K562 (cell line): ENCODE data around the gene RIPOR1. TPM values are rescaled to one million over a fixed set of nuclear protein-coding genes. Genes with fewer than 3 reads are reported as not detected.

ENCODE experiments used
- ATAC-seq: fragments of 200-7000 bp; cut with Tn5 transposase; 3 replicates; pipeline ENCODE4 v1.9.1; 2020; ENCODE audit warnings: moderate library complexity
- BruUV-seq: library from RNA; stranded (reverse); fragments of 400-500 nt; replicated peaks from 2 replicates; lab custom pipeline; 2021; lab: Mats Ljungman, UMichigan
- CTCF ChIA-PET: fragments of 300-600 bp; formaldehyde crosslinking; extraction: SDS; loops from one replicate; lab custom pipeline; 2021; ENCODE audit warnings: low intra/inter-chr PET ratio; lab: Yijun Ruan, JAX
- POLR2A ChIA-PET: fragments of 300-600, 350-650 bp; sonication (Branson Sonifier 250); formaldehyde crosslinking; extraction: SDS; loops from one replicate; lab custom pipeline; 2021; ENCODE audit warnings: antibody characterized with exemption, inconsistent platforms; lab: Yijun Ruan, JAX
- DNase-seq, 4 experiments: peaks; one replicate each; pipeline versions ENCODE4 v3.0.0 to v3.0.0-alpha.2; 2011 to 2018; ENCODE audit warnings: low spot score in 3 of 4, mixed read lengths in 3 of 4; ENCODE audit errors: extremely low read depth in 1 of 4
- FAIRE-seq: peaks from 2 replicates; lab custom pipeline; 2011; peaks lifted over from hg19 to GRCh38; lab: Jason Lieb, UNC
- H2AFZ ChIP-seq: 2 replicates; pipeline ENCODE4 v1.6.0; 2011; ENCODE audit warnings: low read depth, low read length, control low read depth, inconsistent platforms
- H3K27ac ChIP-seq: fragments of 200-600 bp; 3 replicates; pipeline ENCODE4 v1.8.0; 2011; ENCODE audit warnings: low read depth, mild to moderate bottlenecking, control low read depth, inconsistent platforms, low read length, moderate library complexity, mixed read lengths; ENCODE audit errors: extremely low read depth
- H3K27me3 ChIP-seq, 2 experiments: fragments of 300-600 bp in 1 of 2; 2 replicates in 1 of 2; 3 replicates in 1 of 2; pipeline versions ENCODE4 v1.6.0 to v1.8.0; 2011; ENCODE audit warnings: inconsistent platforms in 2 of 2, low read length in 2 of 2, mild to moderate bottlenecking in 1 of 2, mixed read lengths in 1 of 2, moderate library complexity in 1 of 2; ENCODE audit not compliant: control insufficient read depth in 2 of 2, insufficient read depth in 2 of 2
- H3K36me3 ChIP-seq: fragments of 300-600 bp; 3 replicates; pipeline ENCODE4 v1.8.0; 2011; ENCODE audit warnings: mild to moderate bottlenecking, low read length, inconsistent platforms; ENCODE audit not compliant: control insufficient read depth, insufficient read depth
- H3K4me1 ChIP-seq, 2 experiments: fragments of 200-600 bp in 1 of 2; replicated peaks in 1 of 2; 2 replicates in 1 of 2; 3 replicates in 1 of 2; pipeline versions ENCODE4 v1.5.1 to v1.8.0; 2011; ENCODE audit warnings: inconsistent platforms in 2 of 2, low read length in 2 of 2, mild to moderate bottlenecking in 1 of 2, mixed read lengths in 1 of 2, moderate library complexity in 1 of 2; ENCODE audit not compliant: control insufficient read depth in 2 of 2, insufficient read depth in 2 of 2
- H3K4me2 ChIP-seq: 2 replicates; pipeline ENCODE4 v1.6.1; 2011; ENCODE audit warnings: low read length, control low read depth, inconsistent platforms, mixed read lengths; ENCODE audit not compliant: insufficient read depth
- H3K4me3 ChIP-seq: fragments of 200-600 bp; sonication (generic), shearing (Covaris generic); 2 replicates; pipeline ENCODE4 v1.5.1; 2016; ENCODE audit warnings: control low read depth, inconsistent platforms
- H3K79me2 ChIP-seq: fragments of 200-600 bp; 3 replicates; pipeline ENCODE4 v1.8.0; 2011; ENCODE audit warnings: low read length, inconsistent platforms; ENCODE audit not compliant: control insufficient read depth, insufficient read depth
- H3K9ac ChIP-seq, 2 experiments: 2 replicates each; pipeline versions ENCODE4 v1.6.0 to v1.6.1; 2011; ENCODE audit warnings: low read depth in 2 of 2, low read length in 2 of 2, control low read depth in 1 of 2, inconsistent platforms in 1 of 2, mild to moderate bottlenecking in 1 of 2, mixed read lengths in 1 of 2; ENCODE audit not compliant: insufficient read depth in 1 of 2
- H3K9me1 ChIP-seq: one replicate; pipeline ENCODE4 v1.6.0; 2011; ENCODE audit warnings: inconsistent platforms, mild to moderate bottlenecking, low read length, moderate library complexity; ENCODE audit not compliant: control insufficient read depth, insufficient read depth
- H3K9me3 ChIP-seq: replicated peaks from 2 replicates; pipeline ENCODE4 v1.5.1; 2011; ENCODE audit warnings: low read depth, low read length, inconsistent platforms; ENCODE audit not compliant: control insufficient read depth, insufficient read depth
- H4K20me1 ChIP-seq: replicated peaks from 2 replicates; pipeline ENCODE4 v1.6.1; 2011; ENCODE audit warnings: low read length, inconsistent platforms, mixed read lengths; ENCODE audit not compliant: control insufficient read depth, insufficient read depth
- CBX8 ChIP-seq: fragments of 200-600 bp; sonication (generic); IDR thresholded peaks from 2 replicates; pipeline ENCODE4 v1.6.1; 2012; ENCODE audit warnings: borderline replicate concordance, mixed run types, low read depth, mild to moderate bottlenecking, moderate library complexity, mixed read lengths, low read length, control low read depth, inconsistent platforms; ENCODE audit not compliant: poor library complexity, severe bottlenecking; ENCODE audit errors: extremely low read depth
- POLR2G ChIP-seq: fragments of 200-400 bp; formaldehyde crosslinking; IDR thresholded peaks from 2 replicates; pipeline ENCODE4 v1.6.1; 2017; ENCODE audit warnings: low read depth, mild to moderate bottlenecking, antibody characterized with exemption, low read length, moderate library complexity
- RBFOX2 ChIP-seq: fragments of 200-400 bp; formaldehyde crosslinking; IDR thresholded peaks from 2 replicates; pipeline ENCODE4 v1.6.1; 2017; ENCODE audit warnings: low read depth, mild to moderate bottlenecking, low read length, moderate library complexity
- WGBS: fragments of 100-300 bp; shearing (Covaris generic); methylation state at CpG from one replicate; pipeline ENCODE4 v1.1.6; 2016; ENCODE audit warnings: low coverage, mixed read lengths; ENCODE audit not compliant: insufficient coverage; ENCODE audit errors: missing lambda C conversion rate; 5-methylcytosine and 5-hydroxymethylcytosine counted together
- in situ Hi-C: fragments of 300-500 bp; cut with MboI; formaldehyde crosslinking; loops from 4 replicates; pipeline ENCODE4 v1.15.0; 2018; ENCODE audit warnings: inconsistent platforms, mixed read lengths
- intact Hi-C: fragments of 100-400 bp; cut with micrococcal nuclease; formaldehyde crosslinking; loops from 2 replicates; pipeline ENCODE4 v1.14.2; 2022
- polyA plus RNA-seq, 8 experiments: library from polyadenylated mRNA; depleted of rRNA in 4 of 8; stranded (reverse) in 5 of 8; unstranded in 3 of 8; fragments of >200 nt; fragmentation: Nextera tagmentation in 2 of 8; fragmentation: Illumina TruSeq in 1 of 8; extraction: Ambion mirVana in 2 of 8; extraction: Trizol in 1 of 8; gene quantifications; 2 replicates each; pipeline versions ENCODE4 v1.2.1 to v1.2.3, GENCODE V29; 2011 to 2014; ENCODE audit warnings: inconsistent platforms in 1 of 8, missing spikeins in 1 of 8
- total RNA-seq, 7 experiments: library from RNA; depleted of rRNA in 6 of 7; stranded (reverse); fragments of >200 nt in 6 of 7; fragmentation: Illumina TruSeq in 2 of 7; extraction: Trizol in 2 of 7; gene quantifications; 2 replicates each; pipeline versions ENCODE4 v1.2.1 to v1.2.3, GENCODE V29; 2011 to 2021; ENCODE audit warnings: low replicate concordance in 1 of 7

The RIPOR1 gene
- total and polyA plus RNA-seq, 9 of the 15 experiments (the other 6 are each of a cell fraction or from before 2014, with no cell fraction given) = 0.36 to 31.1 (median 3.0) TPM

DNA sequence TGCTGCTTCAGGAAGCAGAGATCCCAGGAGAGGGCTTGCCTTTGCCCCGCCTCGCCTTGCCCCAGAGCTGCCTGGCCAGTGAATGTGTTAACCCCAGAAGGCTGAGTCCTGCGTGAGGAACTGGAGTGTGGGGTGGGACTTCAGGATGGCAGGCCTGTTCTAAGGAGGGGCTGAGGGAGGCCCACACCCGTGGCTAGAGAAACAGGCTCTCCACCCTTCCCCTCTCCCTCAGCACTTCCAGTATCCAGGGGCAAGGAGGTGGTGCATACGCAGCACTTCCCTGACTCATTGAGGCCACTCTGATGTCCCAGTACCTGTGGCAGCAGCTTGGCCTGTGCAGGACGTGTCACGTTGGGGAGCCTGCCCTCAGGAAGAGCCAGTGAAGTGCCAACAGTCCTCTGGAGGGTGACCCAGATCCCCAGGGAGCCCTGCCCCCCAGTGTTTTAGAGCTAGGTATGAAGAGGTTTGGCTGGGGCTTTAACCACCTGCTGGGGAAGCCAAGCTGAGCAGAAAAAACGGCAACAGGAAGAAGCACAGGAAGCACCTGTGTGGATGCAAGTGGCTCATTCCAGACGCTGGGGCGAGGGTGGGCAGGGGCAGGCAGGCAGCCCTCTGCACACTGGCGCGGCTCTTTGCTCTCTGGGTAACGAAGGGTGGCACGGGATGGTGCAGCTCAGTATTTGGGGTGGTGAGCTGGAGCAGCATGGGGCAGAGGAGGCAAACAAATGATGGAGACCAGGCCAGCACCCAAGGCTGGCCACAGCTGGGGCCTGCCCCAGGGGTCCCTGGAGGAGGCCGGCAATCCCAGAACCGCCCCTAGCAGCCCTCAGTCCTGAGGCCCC lies 19.0 kb downstream of the RIPOR1 start:
- Histone ChIP-seq H3K79me2 (no peaks in the 10 kb centered on the region), H3K9ac (peak overlapping the region in 1 of 2 experiments; percentile 77; a peak in 2 of 4 replicates), H3K36me3 (peaks cover 35% of the 10 kb centered on the region; the same call in 1 of the 3 replicates), H3K4me1 (peaks cover 0 to 23% of the 10 kb centered on the region in 2 experiments; a peak in 2 of 5 replicates), H3K4me2 (no peak overlapping the region), H3K27me3 (no peaks in the 10 kb centered on the region), H3K4me3 (no peak overlapping the region), H3K9me1 (no peaks in the 10 kb centered on the region), H2AFZ (no peak overlapping the region), H3K9me3 (no peaks in the 10 kb centered on the region), H4K20me1 (peaks cover 5% of the 10 kb centered on the region; the same call in 1 of the 2 replicates), H3K27ac (no peak overlapping the region)
- 64% methylated on average over 15 of the region's 16 CpGs for WGBS
- POLR2A ChIA-PET = interaction anchor here (0.6 to 3.7 kb wide), 3 partner anchors 9 to 95 kb away, joined by 3 to 24 read pairs (median 8); partner anchors contain the start of gene CTCF
- no peak for ATAC-seq
- CTCF ChIA-PET = interaction anchor here (0.6 to 3.5 kb wide), 4 partner anchors 26 to 772 kb away, joined by 3 to 32 read pairs (median 3); partner anchors contain the start of gene CARMIL2
- in situ Hi-C loops = no loop called here
- no peak for DNase-seq
- BruUV-seq = no TSS peak
- intact Hi-C loops = loop anchor here (1.0 kb wide), 1 partner anchor 97 kb away; no protein-coding TSS in a partner anchor
- no peak for FAIRE-seq
- TF ChIP-seq RBFOX2 = 0 out of 2 replicates have a peak, but pooled peaks have one; percentile 27
- peak; percentile 50 for TF ChIP-seq POLR2G
- no peak for TF ChIP-seq CBX8
